ENCODE measurements around the gene PPID. TPM values are rescaled to one million over a fixed set of nuclear protein-coding genes. Genes with fewer than 3 reads are reported as not detected.

The PPID gene
- total RNA-seq: 27.9 and 38.9 TPM in 2 replicates

GRCh38 chr4:158722917-158723793, at the start of gene PPID:
Gene PPID (minus strand): TSS chr4:158723396. CDS start chr4:158723288, 108 bp downstream.

DNA sequence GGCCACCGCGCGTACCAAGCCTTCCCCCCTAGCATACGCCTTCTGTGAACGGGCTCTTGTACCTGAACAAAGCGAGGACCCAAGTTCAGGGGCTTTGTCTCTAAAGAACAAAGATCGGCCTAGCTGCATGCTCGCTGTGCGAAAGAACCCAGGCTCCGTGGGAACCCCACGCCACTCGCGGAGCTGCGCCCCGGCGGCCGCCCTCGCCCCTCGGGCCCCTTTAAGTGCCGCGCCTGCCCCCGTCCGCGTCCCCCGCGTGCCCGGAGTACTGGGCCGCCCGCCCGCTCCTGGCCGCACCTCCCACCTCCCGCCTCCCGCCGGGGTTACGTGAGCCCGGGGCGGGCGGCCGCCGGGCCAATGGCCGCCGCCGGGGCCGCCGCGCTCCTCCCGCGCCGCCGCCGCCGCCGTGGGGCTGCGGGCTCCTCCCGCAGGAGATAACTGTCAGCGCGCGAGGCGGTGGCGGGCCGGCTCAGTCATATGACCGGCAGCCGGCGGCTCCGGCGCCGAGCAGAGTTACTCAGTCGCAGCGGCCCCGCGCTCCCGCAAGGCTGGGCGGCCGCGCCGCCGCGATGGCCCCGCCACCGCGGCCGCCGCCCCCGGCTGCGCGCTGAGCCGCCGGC, 45.5 kb upstream of the PPID start, which contains the start of gene FNIP2:
FNIP2 (plus strand) TSS at position 472 of the 620 bp plus-strand sequence. CDS start 187 bp downstream, outside the sequence.

GRCh38 chr4:158671915-158672806, 51.0 kb downstream of the PPID start, which contains the start of gene ETFDH:
Gene ETFDH (plus strand): TSS chr4:158672296. CDS start chr4:158672457, 161 bp downstream.

DNA sequence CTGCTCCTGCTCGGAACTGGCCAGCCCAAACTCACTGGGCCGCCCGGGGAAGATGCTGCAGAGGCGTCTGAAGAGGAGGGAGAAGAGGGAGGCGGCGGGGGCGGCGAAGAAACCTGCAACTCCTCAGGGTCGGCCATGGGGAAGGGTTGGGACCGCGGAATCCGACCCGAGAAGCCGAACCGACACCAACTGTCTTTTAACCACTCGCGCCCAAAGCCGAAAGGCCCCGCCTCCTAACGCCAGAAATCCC, 51.6 kb downstream of the PPID start, which contains the start of gene C4orf46:
C4orf46 (minus strand) TSS at position 223 of the 250 bp plus-strand sequence; CDS start at position 137, 86 bp downstream.

Other genes with a start within 250 kb of the PPID start
- gene RXFP1, start 201.5 kb downstream of the PPID start, total RNA-seq: 0.15 TPM in 1 of 2 replicates, not detected in the other
- gene C4orf46, start 51.5 kb downstream of the PPID start, total RNA-seq: 13.6 and 20.4 TPM in 2 replicates
- 18.2 and 28.6 TPM in 2 replicates for gene ETFDH, start 51.1 kb downstream of the PPID start, total RNA-seq
- 8.1 and 29.8 TPM in 2 replicates for gene FNIP2, start 45.6 kb upstream of the PPID start, total RNA-seq

Measured in epithelial cell of umbilical artery (primary cell).